NCI-H2171 (cell line): ENCODE data around the gene EIF4G2.

Source experiments
- DNase-seq: peaks from one replicate; lab custom pipeline; 2025; lab: John Stamatoyannopoulos, UW

Gene EIF4G2

DNA sequence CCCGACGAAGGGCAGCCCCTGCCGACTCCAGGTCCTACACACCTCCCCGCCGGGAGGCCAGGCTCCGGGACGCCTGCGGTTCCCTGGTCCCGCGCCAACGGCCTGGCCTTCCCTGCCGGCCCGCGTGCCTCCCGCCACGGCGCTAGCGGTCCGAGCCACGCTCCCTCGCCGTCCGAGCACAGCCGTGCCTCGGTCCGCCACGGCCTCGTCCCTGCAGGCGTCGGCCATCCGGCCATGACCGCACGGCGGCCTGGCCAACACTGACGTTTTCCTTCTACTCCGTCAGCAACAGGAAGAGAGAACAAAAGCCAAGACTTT lies 532 bp downstream of the EIF4G2 start:
- no peak for DNase-seq

DNA sequence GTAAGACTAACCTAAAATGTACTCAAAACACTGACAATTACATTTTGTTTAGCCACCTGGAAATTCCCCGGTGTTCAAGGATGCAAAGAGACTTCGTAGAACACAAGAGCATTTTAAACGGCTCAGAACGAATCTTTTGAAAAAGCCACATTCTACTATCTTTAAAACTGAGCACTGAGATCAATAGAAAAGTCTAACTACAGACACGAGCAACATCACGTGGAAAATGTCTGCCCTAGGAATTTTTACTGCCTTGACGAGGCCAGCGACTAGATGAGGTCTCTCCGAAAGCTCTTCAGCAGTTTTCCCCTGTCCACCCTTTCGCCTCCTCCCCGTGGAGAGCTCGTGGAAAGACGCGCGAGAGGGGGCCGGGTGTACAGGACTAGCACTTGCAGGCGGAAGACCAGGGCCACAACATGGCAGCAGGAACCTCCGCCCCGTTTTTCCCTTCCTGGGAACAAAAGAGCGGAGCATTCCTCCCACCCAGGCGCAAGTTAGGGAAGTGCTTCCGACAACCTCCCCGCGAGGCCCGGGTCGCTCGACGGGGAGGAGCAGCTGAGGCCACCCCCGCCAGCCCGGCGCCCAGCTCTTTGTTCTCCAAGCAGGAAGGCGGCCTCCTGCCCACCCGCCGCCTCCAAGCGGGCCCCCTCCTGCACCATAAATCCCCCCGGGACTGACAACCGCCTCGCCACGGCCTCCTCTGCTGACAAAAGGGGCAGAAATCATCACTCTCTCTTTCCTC lies 1.1 kb downstream of the EIF4G2 start:
- no peak for DNase-seq

DNA sequence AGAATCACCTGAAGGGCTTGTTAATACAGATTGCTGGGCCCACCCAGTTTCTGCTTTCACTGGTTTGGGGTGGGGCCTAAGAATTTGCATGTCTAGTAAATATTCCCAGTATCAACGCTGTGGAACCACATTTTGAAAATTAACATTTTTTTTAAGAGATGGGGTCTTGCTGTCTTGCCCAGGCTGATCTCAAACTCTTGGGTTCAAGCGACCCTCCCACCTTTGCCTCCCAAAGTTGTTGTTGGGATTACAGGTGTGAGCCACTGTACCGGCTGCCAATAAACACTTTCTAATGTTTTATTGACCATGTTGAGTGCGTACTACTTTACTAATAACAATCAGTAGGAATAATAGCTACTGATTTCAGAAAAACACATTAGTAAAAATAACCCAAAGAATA lies 2.5 kb downstream of the EIF4G2 start:
- no peak for DNase-seq

DNA sequence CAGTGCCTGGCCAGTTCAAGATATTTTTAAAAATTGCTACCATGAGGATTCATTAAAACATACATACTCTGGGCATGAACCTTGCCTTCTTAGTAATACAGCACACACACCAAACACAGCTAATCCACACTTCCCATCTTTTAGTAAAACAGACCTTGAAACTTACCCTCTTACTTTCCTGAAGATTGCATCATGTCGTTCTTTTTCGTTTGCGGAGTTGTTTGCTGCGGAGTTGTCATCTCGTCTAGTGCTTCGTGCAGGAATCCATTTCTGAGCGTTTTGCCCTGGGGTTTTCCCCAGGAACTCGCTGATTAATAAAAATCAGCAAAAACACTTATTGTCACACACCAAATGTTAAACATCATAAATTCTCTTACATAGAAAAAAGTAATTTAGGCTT lies 3.0 kb downstream of the EIF4G2 start:
- no peak for DNase-seq

DNA sequence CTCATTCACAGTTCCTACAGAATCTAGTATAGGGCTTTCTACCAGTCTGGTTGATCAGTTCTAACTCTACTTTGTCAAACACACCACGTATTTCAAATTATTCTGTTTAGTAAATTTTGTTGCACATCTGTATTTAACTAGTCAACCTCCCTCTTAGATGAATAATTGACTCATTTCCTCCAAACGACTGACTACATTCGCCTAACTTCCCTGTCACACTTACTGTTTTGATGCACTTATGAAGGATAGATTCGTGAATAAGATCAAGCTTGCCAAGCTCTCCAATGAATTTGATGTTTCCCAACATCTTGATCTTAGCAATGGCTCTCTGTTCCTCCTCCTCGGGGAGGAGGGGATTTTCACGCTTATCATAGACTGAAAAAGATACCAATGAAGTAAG lies 5.0 kb downstream of the EIF4G2 start:
- DNase-seq: no peak

DNA sequence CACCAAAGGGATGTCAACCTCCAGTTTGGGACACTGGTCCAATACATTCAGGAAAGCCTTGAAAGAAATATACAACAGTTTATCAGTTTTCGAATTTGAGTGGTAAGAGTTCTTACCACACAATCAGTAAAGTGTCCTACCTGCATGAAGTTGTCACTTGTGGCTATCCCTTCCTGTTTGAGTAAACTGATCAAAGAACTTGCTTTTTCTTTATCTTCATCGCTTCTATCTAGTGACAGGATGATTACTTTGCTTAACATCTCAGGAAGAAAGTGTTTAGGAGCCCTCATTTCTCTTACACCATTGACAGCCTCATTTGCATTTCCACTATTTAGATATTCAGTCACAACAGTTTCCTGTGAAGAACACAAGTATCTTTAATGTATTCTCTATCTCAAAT lies 8.4 kb downstream of the EIF4G2 start:
- no peak for DNase-seq

DNA sequence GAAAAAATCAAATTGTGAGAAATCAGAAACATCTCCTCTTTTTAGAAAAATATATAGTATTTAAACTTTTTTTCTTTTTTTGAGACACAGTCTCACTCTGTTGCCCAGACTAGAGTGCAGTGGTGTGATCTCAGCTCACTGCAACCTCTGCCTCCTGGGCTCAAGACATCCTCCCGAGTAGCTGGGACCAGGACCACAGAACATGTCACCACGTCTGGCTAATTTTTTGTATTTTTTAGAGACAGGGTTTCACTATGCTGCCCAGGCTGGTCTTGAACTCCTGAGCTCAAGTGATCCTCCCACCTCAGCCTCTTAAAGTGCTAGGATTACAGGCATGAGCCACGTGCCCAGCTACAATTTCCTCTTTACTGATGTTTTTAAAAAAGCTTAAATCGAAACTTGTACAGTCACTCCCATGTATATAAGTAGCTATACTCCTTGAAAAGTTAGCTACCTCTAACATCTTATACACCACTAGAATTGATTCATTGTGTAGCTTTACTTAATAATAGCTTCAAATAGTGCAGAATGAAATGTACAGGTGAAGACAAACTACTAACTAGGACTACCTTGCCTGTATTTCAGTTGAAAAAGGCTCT lies 10.3 kb downstream of the EIF4G2 start:
- DNase-seq: no peak

DNA sequence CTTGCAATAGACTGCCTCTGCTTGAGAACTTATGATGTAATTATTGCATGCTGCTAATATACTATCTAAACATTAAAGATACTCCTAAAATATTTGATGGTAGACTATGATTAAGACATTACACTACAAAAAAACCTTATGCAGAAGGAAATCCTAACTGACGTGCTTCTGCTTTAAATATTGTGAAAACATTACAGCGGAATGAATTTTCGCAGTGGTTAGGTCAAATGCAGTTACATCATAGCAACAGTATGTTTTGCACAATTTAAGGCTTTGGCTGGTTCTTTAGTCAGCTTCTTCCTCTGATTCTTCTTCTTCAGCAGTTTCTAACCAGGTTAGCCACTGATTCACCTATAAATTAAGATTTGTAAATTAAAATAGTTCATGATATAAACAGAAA lies 11.2 kb downstream of the EIF4G2 start:
- DNase-seq: no peak

DNA sequence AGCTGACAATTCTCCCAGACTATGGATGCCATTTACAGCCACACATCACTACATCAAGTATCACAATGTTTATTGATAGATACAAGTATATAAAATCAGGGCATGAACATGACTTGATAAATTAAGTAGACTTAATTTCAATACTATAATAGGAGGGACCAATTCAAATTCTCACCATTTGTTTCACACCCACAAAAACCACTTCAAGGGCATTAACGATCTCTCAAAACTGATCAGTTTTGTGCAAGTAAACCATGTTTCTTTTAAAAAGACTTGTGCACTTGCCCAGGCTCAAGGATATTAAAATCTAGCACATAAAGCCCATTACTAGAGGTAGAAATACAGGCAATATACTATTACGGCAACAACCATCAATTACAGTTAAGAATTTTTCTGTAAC lies 11.7 kb downstream of the EIF4G2 start:
- DNase-seq: no peak

DNA sequence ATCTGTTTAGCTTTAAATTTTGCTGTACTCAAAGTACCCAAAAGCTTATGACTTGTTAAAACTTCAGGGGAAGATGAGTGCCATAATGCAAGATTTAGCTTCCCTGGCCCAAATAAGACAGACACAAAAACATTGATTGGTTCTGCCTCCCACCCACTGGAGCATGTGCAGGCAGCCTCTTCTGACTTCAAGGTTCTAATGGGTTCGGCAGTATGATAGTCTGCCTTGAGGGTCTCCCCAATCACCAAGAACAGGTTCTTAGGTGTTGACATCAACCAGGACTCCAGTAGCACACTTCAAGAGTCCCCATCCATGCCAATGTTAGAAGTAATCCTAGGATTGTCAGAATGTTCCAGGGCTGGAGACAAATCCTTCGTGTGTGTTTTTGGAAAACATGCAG lies 12.5 kb downstream of the EIF4G2 start:
- no peak for DNase-seq

DNA sequence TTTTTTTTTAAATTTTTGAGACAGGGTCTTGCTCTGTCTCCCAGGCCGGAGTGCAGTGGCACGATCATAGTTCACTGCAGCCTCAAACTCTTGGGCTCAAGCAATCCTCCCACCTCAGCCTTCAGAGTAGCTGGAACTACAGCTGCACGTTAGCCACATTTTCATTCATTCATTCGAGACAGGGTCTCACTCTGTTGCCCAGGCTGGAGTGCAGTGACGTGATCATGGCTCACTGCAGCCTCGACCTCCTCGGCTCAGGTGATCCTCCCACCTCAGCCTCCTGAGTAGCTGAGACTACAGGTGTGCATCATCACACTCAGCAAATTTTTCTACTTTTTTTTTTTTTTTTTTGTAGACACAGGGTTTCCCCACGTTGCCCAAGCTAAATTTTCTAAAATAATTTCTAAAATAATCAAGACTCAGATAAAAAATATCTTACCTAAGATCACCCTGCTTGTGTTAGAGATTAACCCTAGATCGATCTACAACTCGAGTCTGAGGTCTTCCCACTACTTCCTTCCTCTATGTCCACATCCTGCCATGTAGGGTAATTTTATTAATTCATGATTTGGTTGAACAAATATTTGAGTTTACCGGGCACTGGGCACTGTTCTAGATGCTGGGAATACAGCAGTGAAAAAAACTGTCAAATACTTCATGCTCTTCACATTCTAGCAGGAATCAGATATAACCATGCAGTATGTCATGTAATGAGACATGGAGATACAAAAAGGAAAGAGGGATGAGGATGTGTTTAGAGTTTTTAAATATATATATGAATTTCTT lies 15.1 kb downstream of the EIF4G2 start:
- no peak for DNase-seq

DNA sequence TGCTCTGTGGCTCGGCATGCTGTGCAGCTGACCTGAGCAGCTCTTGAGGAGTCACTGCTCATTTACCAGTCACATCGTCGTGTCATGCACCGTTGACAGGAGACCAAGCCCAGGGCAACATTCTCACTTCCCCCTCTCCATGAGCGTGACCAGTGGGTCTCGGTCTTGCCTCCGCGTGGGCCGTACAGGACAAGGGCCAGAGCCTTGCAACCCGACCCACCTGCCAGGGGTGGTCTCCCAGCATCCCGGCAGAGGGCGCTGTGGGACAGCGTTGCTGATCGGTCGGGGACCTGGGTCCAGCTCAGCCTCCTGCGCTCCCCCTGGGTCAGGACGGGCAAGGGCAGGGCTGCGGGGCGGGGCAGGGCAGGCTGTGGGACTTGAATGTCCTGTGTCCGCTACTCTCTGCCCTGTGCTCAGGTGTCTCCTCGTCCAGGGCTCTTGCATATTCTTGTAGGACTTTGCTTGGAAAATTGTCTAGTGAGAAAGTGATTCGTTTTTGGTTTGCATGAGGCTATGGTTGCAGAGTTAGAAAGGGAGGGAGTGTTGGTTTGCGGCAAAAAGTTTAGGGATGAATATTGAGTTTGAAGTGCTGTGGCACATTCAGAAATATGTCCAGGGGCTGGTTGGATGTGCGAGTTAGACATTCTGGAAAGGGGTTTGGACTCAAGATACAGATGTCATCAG lies 16.2 kb downstream of the EIF4G2 start:
- DNase-seq: no peak

DNA sequence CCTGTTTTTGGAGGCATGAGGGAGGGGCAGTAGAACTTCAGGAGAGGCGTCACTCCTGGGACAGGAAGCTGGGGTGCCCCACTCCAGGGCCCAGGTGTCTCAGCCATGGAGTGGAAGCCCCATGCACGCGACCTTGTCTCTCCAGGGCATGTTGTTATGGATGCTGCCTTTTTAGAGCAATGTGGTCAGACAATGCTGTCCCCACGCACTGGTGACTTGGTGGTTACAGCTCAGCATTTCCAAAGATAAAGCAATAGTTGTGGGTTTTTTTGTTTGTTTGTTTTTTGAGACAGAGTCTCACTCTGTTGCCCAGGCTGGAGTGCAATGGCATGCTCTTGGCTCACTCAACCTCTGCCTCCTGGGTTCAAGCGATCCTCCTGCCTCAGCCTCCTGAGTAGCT lies 22.3 kb downstream of the EIF4G2 start:
- no peak for DNase-seq

DNA sequence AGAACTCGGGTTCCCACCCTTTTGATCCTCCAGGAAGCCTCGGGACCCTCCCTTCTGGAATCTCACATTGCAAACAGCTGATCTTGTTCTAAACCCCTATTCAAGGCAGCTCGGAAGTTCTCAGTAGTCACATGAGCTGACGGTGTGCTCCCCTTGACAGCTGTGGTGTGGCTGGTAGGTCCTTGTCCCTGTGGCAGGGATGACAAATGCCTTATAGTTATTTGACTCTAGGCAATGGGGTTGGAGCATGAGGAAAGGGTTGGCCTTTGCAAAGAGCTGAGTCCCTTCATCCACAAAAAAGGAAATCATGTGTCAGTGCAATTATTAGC lies 23.6 kb downstream of the EIF4G2 start:
- DNase-seq: no peak

DNA sequence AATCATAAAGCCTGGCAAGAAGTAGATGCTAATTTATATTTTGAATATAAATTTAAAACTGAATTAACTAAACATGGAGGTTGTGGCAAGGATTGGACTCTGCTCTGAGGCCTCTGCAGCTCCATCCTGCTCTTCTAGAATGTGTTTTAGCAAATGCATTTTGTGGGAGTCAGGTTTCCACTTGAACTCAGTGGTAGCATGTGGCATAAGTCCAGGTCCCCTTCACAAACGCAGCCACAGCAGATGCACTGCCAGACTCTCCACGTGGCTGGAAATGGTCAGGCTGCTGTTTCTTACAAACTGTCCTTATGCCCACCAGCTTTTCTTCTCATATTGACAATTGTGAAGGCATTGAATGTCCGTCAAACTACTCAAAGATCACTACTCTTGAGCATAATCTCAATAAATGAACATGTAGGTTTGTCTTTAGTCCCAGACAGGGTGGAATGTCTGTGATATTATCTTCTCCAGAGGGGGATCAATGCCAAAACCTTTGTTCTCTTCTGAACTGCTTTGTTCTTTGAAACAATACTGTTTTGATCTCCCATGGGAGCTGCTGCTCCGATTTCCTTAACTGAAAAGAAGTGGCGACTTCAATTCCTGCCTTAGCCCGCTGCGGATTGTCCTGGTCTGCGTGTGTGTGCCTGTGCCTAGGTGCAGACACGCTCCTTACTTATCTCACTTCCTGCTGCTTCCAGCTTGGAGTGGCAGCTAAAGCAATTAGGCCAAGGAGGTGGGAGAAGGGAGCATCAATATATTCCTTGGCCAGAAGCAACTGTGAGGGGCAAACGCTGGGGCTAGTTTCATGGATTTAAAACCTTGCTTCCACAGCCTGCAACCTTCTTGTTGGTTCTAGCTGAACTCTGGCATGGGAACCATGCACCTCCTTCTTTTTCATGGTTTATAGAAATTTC lies 24.2 kb downstream of the EIF4G2 start:
- peak; percentile 40 for DNase-seq

DNA sequence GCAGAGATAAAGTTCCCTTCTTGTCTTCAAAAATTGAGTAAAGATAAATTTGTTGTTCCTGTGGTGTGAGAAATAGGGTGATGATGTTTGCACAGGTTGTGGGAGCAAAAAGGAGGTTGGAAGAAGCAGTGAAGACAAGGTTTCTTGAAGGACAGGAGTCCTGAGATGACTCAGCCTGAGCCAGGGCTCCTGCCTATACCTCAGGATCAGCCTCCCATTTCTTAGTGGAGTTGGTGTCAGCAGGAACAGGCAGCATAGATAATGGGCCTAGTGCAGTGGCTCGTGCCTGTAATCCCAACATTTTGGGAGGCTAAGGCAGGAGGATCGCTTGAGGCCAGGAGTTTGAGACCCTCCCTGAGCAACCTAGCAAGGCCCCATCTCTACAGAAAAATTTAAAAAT lies 28.7 kb downstream of the EIF4G2 start:
- DNase-seq: no peak

DNA sequence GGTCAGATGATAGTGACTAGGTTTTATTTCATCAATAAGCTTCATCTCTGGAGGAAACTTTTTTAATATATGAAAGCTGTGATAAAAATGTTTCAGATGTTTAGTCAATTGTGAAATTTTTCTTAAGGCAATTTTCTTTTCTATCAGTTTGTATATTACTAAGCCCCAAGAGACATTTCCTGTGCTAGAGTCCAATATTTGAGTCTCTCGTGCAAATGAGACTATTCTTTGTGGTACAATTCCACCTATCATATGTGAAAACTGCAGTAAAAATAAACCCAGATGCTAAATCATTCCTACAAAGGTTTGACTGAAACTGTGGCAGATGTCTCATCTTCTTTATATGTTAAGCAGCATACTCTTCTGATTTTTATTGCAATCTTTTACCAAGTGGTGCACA lies 29.6 kb downstream of the EIF4G2 start:
- DNase-seq: no peak

DNA sequence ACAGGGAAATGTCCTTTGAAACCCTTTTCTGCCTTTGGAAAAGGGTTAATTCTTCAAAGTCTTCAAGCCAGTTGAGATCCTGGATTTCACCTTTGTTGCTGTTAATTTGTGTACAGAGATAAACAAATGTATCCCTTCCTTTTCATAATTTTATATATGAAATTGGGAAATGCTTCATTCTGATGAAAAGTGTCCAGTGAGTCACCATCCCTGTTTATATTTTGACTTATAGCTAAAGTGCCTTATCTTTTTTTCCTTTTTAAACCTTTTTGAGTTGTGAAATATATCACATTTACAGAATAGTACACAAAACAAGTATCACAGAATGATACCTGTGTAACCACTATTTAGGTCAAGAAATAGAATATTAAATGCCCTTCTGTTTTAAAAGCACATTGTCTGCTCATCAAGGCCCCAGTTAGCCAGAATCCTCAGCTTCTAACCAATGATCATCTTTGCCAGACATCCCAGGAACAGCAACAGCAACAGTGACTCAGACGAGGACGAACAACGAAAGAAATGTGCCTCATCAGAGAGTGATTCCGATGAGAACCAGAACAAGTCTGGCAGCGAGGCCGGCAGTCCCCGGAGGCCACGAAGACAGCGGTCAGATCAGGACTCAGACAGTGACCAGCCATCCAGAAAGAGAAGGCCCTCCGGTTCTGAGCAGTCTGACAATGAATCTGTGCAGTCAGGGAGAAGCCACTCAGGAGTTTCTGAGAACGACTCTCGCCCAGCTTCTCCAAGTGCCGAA lies 30.3 kb downstream of the EIF4G2 start:
- DNase-seq: no peak

DNA sequence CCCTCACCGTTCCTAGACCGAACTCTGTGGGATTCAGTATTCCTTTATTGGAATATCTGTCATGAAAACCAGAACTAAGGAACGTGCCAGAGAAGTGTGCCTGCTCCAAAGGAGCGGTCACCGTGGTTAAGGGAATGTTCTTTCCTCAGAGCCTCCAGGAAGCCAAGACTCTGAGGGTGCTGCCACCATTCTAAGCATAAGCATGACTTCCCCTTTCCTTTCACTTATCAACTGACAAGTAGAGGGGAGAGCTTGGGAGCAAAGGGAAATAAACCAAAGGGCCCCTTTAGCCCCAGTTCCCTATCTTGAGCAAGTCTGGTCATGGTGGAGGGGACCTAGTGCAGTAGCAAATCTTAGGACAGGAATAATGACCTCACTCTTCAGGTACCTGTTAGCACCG lies 30.9 kb downstream of the EIF4G2 start:
- DNase-seq: no peak

DNA sequence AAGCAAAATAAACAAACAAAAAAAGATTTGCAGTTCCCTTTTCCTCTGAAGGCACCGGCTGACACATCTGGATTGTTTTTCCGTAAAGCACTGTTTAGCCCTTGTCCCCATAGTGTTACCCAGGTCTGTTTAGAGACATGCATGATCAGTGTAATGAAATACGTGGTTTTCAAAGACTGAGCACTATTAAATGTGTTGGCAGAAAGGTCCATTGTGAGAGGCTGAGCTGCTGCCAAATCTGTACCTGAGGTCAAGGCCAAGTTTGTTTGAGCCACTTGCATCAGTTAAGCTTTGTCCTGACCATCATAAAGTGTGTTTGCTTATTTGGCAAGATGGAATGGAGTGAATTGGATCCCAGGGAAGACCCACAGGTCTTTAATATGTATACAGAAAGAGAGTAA lies 31.3 kb downstream of the EIF4G2 start:
- no peak for DNase-seq

DNA sequence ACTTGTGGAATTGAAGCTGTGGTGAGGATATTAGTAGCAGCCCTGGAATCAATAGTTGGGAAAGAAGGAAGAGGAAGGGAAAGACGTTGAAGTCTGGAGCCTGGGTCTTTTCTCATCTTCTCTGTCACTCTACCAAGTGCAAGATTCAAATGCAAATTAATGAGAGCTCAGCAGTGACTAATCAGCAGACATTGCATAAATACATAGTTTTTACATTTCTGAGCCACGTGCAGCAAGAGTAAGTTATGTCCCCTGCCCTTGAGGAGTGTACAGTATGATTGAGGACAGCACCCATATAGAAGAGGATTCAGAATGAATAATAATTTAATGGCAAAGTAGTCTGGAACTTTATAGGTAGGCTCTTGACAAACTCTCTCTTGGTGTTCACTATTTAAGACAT lies 33.9 kb downstream of the EIF4G2 start:
- DNase-seq: no peak
